Smooth muscle cell (in vitro differentiated cells): ENCODE measurements around the gene FAM174C. TPM values are rescaled to one million over a fixed set of nuclear protein-coding genes. Genes with fewer than 3 reads are reported as not detected.

Source experiments
- DNase-seq: peaks from one replicate; lab custom pipeline; 2025; ENCODE audit not compliant: unreplicated experiment; lab: John Stamatoyannopoulos, UW
- H2AFZ ChIP-seq: fragments of 200-600 bp; sonication (generic); 2 replicates; pipeline ENCODE4 v1.6.0; 2016; ENCODE audit warnings: antibody characterized with exemption, low read depth, mild to moderate bottlenecking
- H3F3A ChIP-seq: fragments of 200-600 bp; sonication (generic); 2 replicates; pipeline ENCODE4 v1.6.0; 2017; ENCODE audit warnings: antibody characterized with exemption, low read depth
- H3K27ac ChIP-seq: fragments of 200-600 bp; sonication (generic); 2 replicates; pipeline ENCODE4 v1.5.1; 2016; ENCODE audit warnings: low read depth, mild to moderate bottlenecking
- H3K27me3 ChIP-seq: fragments of 200-600 bp; sonication (generic); 2 replicates; pipeline ENCODE4 v1.6.1; 2016; ENCODE audit warnings: low read depth, mild to moderate bottlenecking
- H3K36me3 ChIP-seq: fragments of 200-600 bp; sonication (generic); 2 replicates; pipeline ENCODE4 v1.5.1; 2016; ENCODE audit warnings: low read depth
- H3K4me1 ChIP-seq: fragments of 200-600 bp; sonication (generic); 2 replicates; pipeline ENCODE4 v1.5.1; 2016; ENCODE audit warnings: low read depth
- H3K4me2 ChIP-seq: fragments of 200-600 bp; sonication (generic); 2 replicates; pipeline ENCODE4 v1.6.0; 2016; ENCODE audit warnings: mild to moderate bottlenecking
- H3K4me3 ChIP-seq: fragments of 200-600 bp; sonication (generic); 2 replicates; pipeline ENCODE4 v1.5.1; 2016; ENCODE audit warnings: mild to moderate bottlenecking
- H3K79me2 ChIP-seq: fragments of 200-600 bp; sonication (generic); 2 replicates; pipeline ENCODE4 v1.6.0; 2016; ENCODE audit warnings: low read depth, mild to moderate bottlenecking
- H3K9ac ChIP-seq: fragments of 200-600 bp; sonication (generic); 2 replicates; pipeline ENCODE4 v1.6.0; 2016; ENCODE audit warnings: low read depth
- H3K9me3 ChIP-seq: fragments of 200-600 bp; sonication (generic); replicated peaks from 2 replicates; pipeline ENCODE4 v1.5.1; 2016; ENCODE audit warnings: low read depth
- H4K20me1 ChIP-seq: fragments of 200-600 bp; sonication (generic); 2 replicates; pipeline ENCODE4 v1.6.0; 2016; ENCODE audit warnings: low read depth
- WGBS: methylation state at CpG from one replicate; pipeline ENCODE4 v1.1.7; 2016; ENCODE audit warnings: low lambda C conversion rate; 5-methylcytosine and 5-hydroxymethylcytosine counted together
- polyA plus RNA-seq: library from polyadenylated mRNA; unstranded; fragments of >200 nt; fragmentation: Nextera tagmentation; extraction: Ambion mirVana; gene quantifications from 2 replicates; pipeline ENCODE4 v1.2.1, GENCODE V29; 2016
- total RNA-seq: library from RNA; depleted of rRNA; stranded (reverse); fragments of >200 nt; gene quantifications from 2 replicates; pipeline ENCODE4 v1.2.3, GENCODE V29; 2014
- TF ChIP-seq, protein P1 (sequence below): fragments of 200-600 bp; sonication (generic); IDR thresholded peaks from 2 replicates; pipeline ENCODE4 v1.5.1; 2017; ENCODE audit warnings: borderline replicate concordance, mild to moderate bottlenecking, antibody characterized with exemption; ENCODE audit not compliant: insufficient read depth, poor library complexity, severe bottlenecking

FAM174C gene
- total and polyA plus RNA-seq, 2 experiments from 2014 or later: 41.5 to 75.6 TPM

DNA sequence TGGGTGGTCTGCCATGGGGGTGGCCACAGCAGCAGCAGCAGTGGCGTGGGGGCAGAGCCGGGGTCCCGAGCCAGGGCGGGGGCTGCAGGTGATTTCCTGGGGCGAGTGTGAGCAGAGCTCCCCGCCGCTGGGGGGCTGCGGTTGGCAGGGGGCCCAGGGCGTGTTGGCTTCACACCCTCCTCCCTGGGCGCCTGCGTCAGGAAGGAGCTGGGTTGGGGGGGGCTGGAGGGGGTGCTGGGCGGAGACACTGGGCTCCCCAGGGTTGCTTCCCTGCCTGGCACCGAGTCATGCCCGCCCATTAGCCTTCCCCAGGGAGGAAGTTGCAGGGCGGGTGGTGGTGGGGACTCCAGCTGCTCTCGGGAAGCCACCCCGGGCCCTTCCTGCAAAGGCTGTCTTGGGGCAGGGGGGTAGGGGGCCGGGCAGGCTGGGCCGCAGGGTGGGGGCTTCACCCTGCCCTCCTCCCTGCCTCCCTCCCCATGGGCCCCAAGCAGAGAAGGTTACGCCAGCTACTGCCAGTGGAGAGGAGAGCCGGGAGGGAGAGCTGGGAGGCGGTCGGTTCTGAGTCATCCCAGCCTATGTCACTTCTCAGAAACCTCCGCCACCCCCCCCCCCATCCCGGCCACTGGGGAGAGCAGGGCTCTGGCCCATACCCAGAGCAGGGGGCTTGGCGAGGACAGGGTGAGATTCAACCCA, 22.4 kb upstream of the FAM174C start:
- TF ChIP-seq, protein P1, sequence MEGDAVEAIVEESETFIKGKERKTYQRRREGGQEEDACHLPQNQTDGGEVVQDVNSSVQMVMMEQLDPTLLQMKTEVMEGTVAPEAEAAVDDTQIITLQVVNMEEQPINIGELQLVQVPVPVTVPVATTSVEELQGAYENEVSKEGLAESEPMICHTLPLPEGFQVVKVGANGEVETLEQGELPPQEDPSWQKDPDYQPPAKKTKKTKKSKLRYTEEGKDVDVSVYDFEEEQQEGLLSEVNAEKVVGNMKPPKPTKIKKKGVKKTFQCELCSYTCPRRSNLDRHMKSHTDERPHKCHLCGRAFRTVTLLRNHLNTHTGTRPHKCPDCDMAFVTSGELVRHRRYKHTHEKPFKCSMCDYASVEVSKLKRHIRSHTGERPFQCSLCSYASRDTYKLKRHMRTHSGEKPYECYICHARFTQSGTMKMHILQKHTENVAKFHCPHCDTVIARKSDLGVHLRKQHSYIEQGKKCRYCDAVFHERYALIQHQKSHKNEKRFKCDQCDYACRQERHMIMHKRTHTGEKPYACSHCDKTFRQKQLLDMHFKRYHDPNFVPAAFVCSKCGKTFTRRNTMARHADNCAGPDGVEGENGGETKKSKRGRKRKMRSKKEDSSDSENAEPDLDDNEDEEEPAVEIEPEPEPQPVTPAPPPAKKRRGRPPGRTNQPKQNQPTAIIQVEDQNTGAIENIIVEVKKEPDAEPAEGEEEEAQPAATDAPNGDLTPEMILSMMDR: no peak
- 11% methylated on average over 17 of the region's 26 CpGs for WGBS

DNA sequence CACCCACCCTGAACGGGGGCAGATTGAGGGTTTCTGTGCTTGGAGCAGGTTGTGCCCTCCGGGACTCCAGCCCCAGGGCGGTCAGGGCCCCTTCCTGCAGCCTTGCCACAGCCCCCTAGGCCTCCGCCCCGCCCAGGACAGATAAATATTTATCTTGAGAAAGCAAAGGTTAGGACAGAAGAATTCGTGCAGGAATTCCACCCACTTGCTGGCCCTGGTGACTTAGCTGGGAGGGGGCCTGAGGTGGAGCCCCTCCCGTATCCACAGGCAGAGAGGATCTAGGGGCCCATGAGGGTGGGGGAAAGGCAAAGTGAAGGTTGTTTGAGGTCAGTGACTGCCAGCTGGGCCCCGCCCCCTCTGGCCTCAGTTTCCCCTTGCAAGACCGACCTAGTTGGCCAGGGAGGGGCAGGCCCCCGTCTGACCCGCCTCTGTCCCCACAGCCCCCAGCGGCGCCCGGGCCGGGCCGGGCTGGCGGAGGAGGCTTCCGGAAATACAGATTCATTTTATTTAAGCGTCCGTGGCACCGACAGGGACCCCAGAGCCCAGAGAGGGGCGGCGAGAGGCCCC, 21.7 kb upstream of the FAM174C start:
- 30% methylated on average over 11 of the region's 23 CpGs for WGBS
- TF ChIP-seq, protein P1: no peak
- H3K4me3 ChIP-seq: peak overlapping the region; percentile 99

More for the DNA sequence above, 22.4 kb upstream of the FAM174C start:
- H3K4me2 ChIP-seq: peak overlapping the region; percentile 99
- H3K9me3 ChIP-seq: no peaks in the 10 kb centered on the region
- H3K9ac ChIP-seq: peak overlapping the region; percentile 86
- H3K4me1 ChIP-seq: peaks cover 10% of the 10 kb centered on the region
- H2AFZ ChIP-seq: no peak overlapping the region
- peak; percentile 99 for DNase-seq
- peaks cover 53% of the 10 kb centered on the region for H3F3A ChIP-seq
- H3K79me2 ChIP-seq: peaks cover 77% of the 10 kb centered on the region
- peak overlapping the region; percentile 99 for H3K4me3 ChIP-seq
- H4K20me1 ChIP-seq: peaks cover 80% of the 10 kb centered on the region
- no peaks in the 10 kb centered on the region for H3K27me3 ChIP-seq
- peak overlapping the region; percentile 97 for H3K27ac ChIP-seq
- no peaks in the 10 kb centered on the region for H3K36me3 ChIP-seq

DNA sequence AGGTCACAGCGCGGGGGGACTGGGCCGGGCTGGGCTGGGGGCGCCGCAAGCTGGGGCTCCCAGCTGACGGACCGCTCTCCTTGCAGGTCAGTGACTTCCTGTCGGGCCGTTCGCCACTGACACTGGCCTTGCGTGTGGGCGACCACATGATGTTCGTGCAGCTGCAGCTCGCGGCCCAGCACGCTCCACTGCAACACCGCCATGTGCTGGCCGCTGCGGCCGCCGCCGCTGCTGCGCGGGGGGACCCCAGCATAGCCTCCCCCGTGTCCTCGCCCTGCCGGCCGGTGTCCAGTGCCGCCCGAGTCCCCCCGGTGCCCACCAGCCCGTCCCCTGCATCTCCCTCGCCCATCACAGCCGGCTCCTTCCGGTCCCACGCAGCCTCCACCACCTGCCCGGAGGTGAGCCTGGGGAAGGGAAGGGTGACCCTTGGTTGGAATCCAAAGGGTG, 21.2 kb upstream of the FAM174C start:
- 96% methylated on average over 19 of the region's 37 CpGs for WGBS
- no peak overlapping the region for H2AFZ ChIP-seq
- no peaks in the 10 kb centered on the region for H3K9me3 ChIP-seq
- peak overlapping the region; percentile 99 for H3K4me2 ChIP-seq
- H3K9ac ChIP-seq: peak overlapping the region; percentile 86
- H3K79me2 ChIP-seq: peaks cover 78% of the 10 kb centered on the region
- H3K27ac ChIP-seq: peak overlapping the region; percentile 97
- no peak for DNase-seq
- peak overlapping the region; percentile 99 for H3K4me3 ChIP-seq
- H4K20me1 ChIP-seq: peaks cover 91% of the 10 kb centered on the region
- H3K4me1 ChIP-seq: peaks cover 13% of the 10 kb centered on the region
- no peaks in the 10 kb centered on the region for H3K36me3 ChIP-seq
- TF ChIP-seq, protein P1: no peak
- no peaks in the 10 kb centered on the region for H3K27me3 ChIP-seq
- H3F3A ChIP-seq: peaks cover 62% of the 10 kb centered on the region

More for the DNA sequence above, 21.7 kb upstream of the FAM174C start:
- Histone ChIP-seq H3K4me2 (peak overlapping the region; percentile 99), H4K20me1 (peaks cover 86% of the 10 kb centered on the region), H2AFZ (no peak overlapping the region), H3K27me3 (no peaks in the 10 kb centered on the region), H3K27ac (peak overlapping the region; percentile 97), H3K36me3 (no peaks in the 10 kb centered on the region), H3K4me1 (peaks cover 13% of the 10 kb centered on the region), H3F3A (peaks cover 58% of the 10 kb centered on the region), H3K9ac (peak overlapping the region; percentile 86), H3K9me3 (no peaks in the 10 kb centered on the region), H3K79me2 (peaks cover 78% of the 10 kb centered on the region)
- DNase-seq: no peak
